Adrenal gland (tissue), 12 donors: Measurements from ENCODE around the gene SPEM2. TPM values are rescaled to one million over a fixed set of nuclear protein-coding genes. Genes with fewer than 3 reads are reported as not detected.
A peak's percentile ranks its signal among the peaks of the same experiment; 100 is the strongest.

ENCODE experiments used
- DNase-seq, 7 donors: peaks; one replicate each; pipeline ENCODE4 v3.0.0-alpha.2; 2019 to 2020
- H3K27ac ChIP-seq, 5 donors: fragments of 200-600 bp; sonication (generic) in 4 of 5; 1 replicate in 3 of 5; 2 replicates in 2 of 5; pipeline versions ENCODE4 v1.5.1 to v1.8.0; 2016 to 2020; ENCODE audit warnings: mild to moderate bottlenecking in 1 of 5
- H3K27me3 ChIP-seq: fragments of 200-600 bp; 2 replicates; pipeline ENCODE4 v1.8.0; 2021
- H3K36me3 ChIP-seq, 2 donors: fragments of 200-600 bp; replicated peaks in 1 of 2; 1 replicate in 1 of 2; 2 replicates in 1 of 2; pipeline versions ENCODE4 v1.5.1 to v1.8.0; 2018 to 2022
- H3K4me1 ChIP-seq, 2 donors: fragments of 200-600 bp; replicated peaks in 1 of 2; 1 replicate in 1 of 2; 2 replicates in 1 of 2; pipeline versions ENCODE4 v1.5.1 to v1.8.0; 2018 to 2021
- H3K4me3 ChIP-seq, 4 donors: fragments of 200-600 bp; sonication (generic) in 3 of 4; one replicate each; pipeline ENCODE4 v1.5.1; 2016 to 2018
- H3K9me3 ChIP-seq, 3 donors: fragments of 200-600 bp; sonication (generic) in 1 of 3; replicated peaks in 1 of 3; 1 replicate in 2 of 3; 2 replicates in 1 of 3; pipeline versions ENCODE4 v1.5.1 to v1.8.0; 2016 to 2021
- CTCF ChIP-seq, 6 experiments: fragments of 450-650 bp in 4 of 6; fragments of 200-600 bp in 2 of 6; sonication (generic) in 1 of 6; IDR thresholded peaks; 1 replicate in 5 of 6; 2 replicates in 1 of 6; pipeline versions ENCODE4 v1.5.1 to v1.8.0; 2016 to 2021; ENCODE audit warnings: antibody characterized with exemption in 6 of 6, mild to moderate bottlenecking in 2 of 6, moderate library complexity in 1 of 6
- POLR2A ChIP-seq, 2 donors: fragments of 450-650 bp; IDR thresholded peaks; one replicate each; pipeline ENCODE4 v1.6.1; 2017; ENCODE audit warnings: antibody characterized with exemption in 2 of 2, mild to moderate bottlenecking in 2 of 2, moderate library complexity in 1 of 2
- WGBS, 4 donors: extraction: QIAGEN DNeasy Blood & Tissue Kit in 2 of 4; methylation state at CpG; one replicate each; pipeline versions ENCODE4 v1.1.5 to v1.1.7; 2013 to 2017; 5-methylcytosine and 5-hydroxymethylcytosine counted together
- intact Hi-C, 2 donors: fragments of 100-400 bp; cut with DNase I; formaldehyde crosslinking; loops; one replicate each; pipeline versions ENCODE4 v1.14.1 to v1.15.0; 2022 to 2023
- polyA plus RNA-seq, 3 donors: library from polyadenylated mRNA; stranded (reverse); fragments of 200-250 nt in 2 of 3; fragments of 350-450 nt in 1 of 3; fragmentation: Illumina TruSeq in 1 of 3; extraction: RNeasy Lipid Tissue Mini Kit (QIAGEN cat#74804) in 1 of 3; gene quantifications; one replicate each; pipeline ENCODE4 v1.2.3, GENCODE V29; 2013 to 2014
- total RNA-seq, 9 donors: library from RNA; depleted of rRNA in 4 of 9; stranded (reverse); fragments of >200 nt in 4 of 9; fragments of 120-200 nt in 1 of 9; fragmentation: NEBNext Ultra II Directional in 1 of 9; extraction: Animal tissue kit (Norgen Biotek cat#: 25700) in 1 of 9; gene quantifications; one replicate each; pipeline versions ENCODE4 v1.1.0 to v1.2.4, GENCODE V29; 2013 to 2023
- donor health status: healthy with polysubstance abuse.
- donor health status: Bipolar disorder and iron deficiency.
- donor health status: DM: yes; HTN: yes; CAD: no.
- donor health status: DM: no; HTN: no; CAD: no.
- donor health status: DM: no; HTN: no; CAD: no.
- donor health status: DM: yes; HTN: yes; CAD: no.

Gene SPEM2
- total and polyA plus RNA-seq, 12 donors, result not detected

- H3K27ac ChIP-seq, result peak overlapping the region; percentile 83 to 93 (median 86)
- intact Hi-C loops, result no loop called here
- H3K9me3 ChIP-seq, result no peaks in the 10 kb centered on the region
- H3K4me1 ChIP-seq, result peaks cover 7 to 15% of the 10 kb centered on the region in 2 donors
- H3K27me3 ChIP-seq, result no peaks in the 10 kb centered on the region
- no peak for TF ChIP-seq CTCF (IDR thresholded peaks at IDR 0.05)
- no peak for TF ChIP-seq POLR2A (IDR thresholded peaks at IDR 0.05)
- H3K4me3 ChIP-seq, result peak overlapping the region; percentile 24 to 88 (median 72)
- H3K36me3 ChIP-seq, result no peaks in the 10 kb centered on the region
- 12 to 29% (median 18%) methylated on average over 8 to 16 of the region's 16 CpGs for WGBS, 4 donors
- peak in 3 of 7 donors; percentile 55 to 74 (median 61) for DNase-seq
These were observed 22.2 kb upstream of the SPEM2 start for GRCh38 chr17:7403043-7403726.

- H3K4me1 ChIP-seq, result peaks cover 7 to 15% of the 10 kb centered on the region in 2 donors
These were observed 21.8 kb upstream of the SPEM2 start for GRCh38 chr17:7403727-7403976.

GRCh38 chr17:7403977-7404736 is 21.3 kb upstream of the SPEM2 start, which contains the start of gene TMEM256:
TSS of gene TMEM256 (minus strand) at chr17:7404097. CDS start at chr17:7404084, 13 bp downstream.
- Histone ChIP-seq H3K4me3 (peak within 1 kb of the TSS; percentile 24 to 88 (median 72)), H3K36me3 (no peaks in the 10 kb centered on the region), H3K27ac (peak within 1 kb of the TSS; percentile 83 to 93 (median 86)), H3K9me3 (no peaks in the 10 kb centered on the region), H3K27me3 (no peaks in the 10 kb centered on the region), H3K4me1 (peaks cover 7 to 15% of the 10 kb centered on the region in 2 donors)
- peak; percentile 98 to 100 (median 99) for DNase-seq
- TF ChIP-seq CTCF (IDR thresholded peaks at IDR 0.05) (peak in 1 of 6 experiments; percentile 24), POLR2A (IDR thresholded peaks at IDR 0.05) (peak; percentile 85 to 99)
- 0 to 2% (median 0%) methylated on average over 18 to 49 of the region's 49 CpGs for WGBS, 4 donors
- intact Hi-C loops, result no loop called here

More at GRCh38 chr17:7403727-7403976, 21.8 kb upstream of the SPEM2 start:
- intact Hi-C loops, result no loop called here
- Histone ChIP-seq H3K27ac (peak overlapping the region; percentile 83 to 93 (median 86)), H3K4me3 (peak overlapping the region; percentile 24 to 88 (median 72)), H3K9me3 (no peaks in the 10 kb centered on the region), H3K27me3 (no peaks in the 10 kb centered on the region), H3K36me3 (no peaks in the 10 kb centered on the region)
- TF ChIP-seq POLR2A (IDR thresholded peaks at IDR 0.05) (no peak), CTCF (IDR thresholded peaks at IDR 0.05) (peak in 1 of 6 experiments; percentile 17)
- peak in 1 of 7 donors; percentile 84 for DNase-seq
- WGBS, 4 donors, result 0% methylated on average over 6 to 13 of the region's 13 CpGs; no CpG with 5 or more reads in 1 of the 4 donors

- peak; percentile 52 to 84 (median 71) for DNase-seq
- TF ChIP-seq POLR2A (IDR thresholded peaks at IDR 0.05) (peak; percentile 54 to 61), CTCF (IDR thresholded peaks at IDR 0.05) (peak in 2 of 6 experiments; percentile 8 to 19)
- no peaks in the 10 kb centered on the region for H3K27me3 ChIP-seq
- intact Hi-C loops, result no loop called here
- peak overlapping the region in 3 of 4 donors; percentile 29 to 88 (median 68) for H3K4me3 ChIP-seq
- no peaks in the 10 kb centered on the region for H3K9me3 ChIP-seq
- no peaks in the 10 kb centered on the region for H3K36me3 ChIP-seq
- H3K4me1 ChIP-seq, result peaks cover 7 to 15% of the 10 kb centered on the region in 2 donors
- WGBS, 4 donors, result 0 to 2% (median 1%) methylated on average over 10 to 63 of the region's 65 CpGs
- peak overlapping the region in 4 of 5 donors; percentile 32 to 93 (median 88) for H3K27ac ChIP-seq
These were observed 20.6 kb upstream of the SPEM2 start for GRCh38 chr17:7404737-7405349.
